Spleen (tissue), 11 donors: ENCODE data around the gene P2RX2. TPM values are rescaled to one million over a fixed set of nuclear protein-coding genes. Genes with fewer than 3 reads are reported as not detected.

ENCODE experiments used
- DNase-seq: peaks from one replicate; pipeline ENCODE4 v3.0.0-alpha.2; 2020
- H3K27ac ChIP-seq, 8 donors: fragments of 200-600 bp; sonication (generic) in 7 of 8; 1 replicate in 4 of 8; 2 replicates in 4 of 8; pipeline versions ENCODE4 v1.5.0 to v1.8.0; 2016 to 2021; ENCODE audit warnings: inconsistent platforms in 4 of 8, mild to moderate bottlenecking in 4 of 8, moderate library complexity in 1 of 8
- H3K27me3 ChIP-seq, 7 donors: fragments of 200-600 bp; sonication (generic) in 6 of 7; replicated peaks in 1 of 7; 1 replicate in 4 of 7; 2 replicates in 3 of 7; pipeline versions ENCODE4 v1.5.0 to v1.8.0; 2016 to 2021; ENCODE audit warnings: inconsistent platforms in 3 of 7, mild to moderate bottlenecking in 1 of 7
- H3K36me3 ChIP-seq, 6 donors: fragments of 200-600 bp; sonication (generic) in 5 of 6; 1 replicate in 4 of 6; 2 replicates in 2 of 6; pipeline versions ENCODE4 v1.5.0 to v1.8.0; 2016 to 2021; ENCODE audit warnings: inconsistent platforms in 2 of 6
- H3K4me1 ChIP-seq, 6 donors: fragments of 200-600 bp; sonication (generic) in 5 of 6; 1 replicate in 3 of 6; 2 replicates in 3 of 6; pipeline versions ENCODE4 v1.5.0 to v1.8.0; 2016 to 2021; ENCODE audit warnings: inconsistent platforms in 3 of 6
- H3K4me3 ChIP-seq, 8 donors: fragments of 200-600 bp; sonication (generic) in 7 of 8; 1 replicate in 4 of 8; 2 replicates in 4 of 8; pipeline versions ENCODE4 v1.5.0 to v1.8.0; 2016 to 2021; ENCODE audit warnings: inconsistent platforms in 4 of 8, mild to moderate bottlenecking in 4 of 8, moderate library complexity in 2 of 8
- H3K9me3 ChIP-seq, 8 donors: fragments of 200-600 bp; sonication (generic) in 7 of 8; 1 replicate in 4 of 8; 2 replicates in 4 of 8; pipeline versions ENCODE4 v1.5.0 to v1.8.0; 2016 to 2021; ENCODE audit warnings: inconsistent platforms in 4 of 8
- POLR2A ChIP-seq, 3 donors: fragments of 450-650 bp; IDR thresholded peaks; one replicate each; pipeline ENCODE4 v1.5.1; 2017; ENCODE audit warnings: antibody characterized with exemption in 3 of 3, mild to moderate bottlenecking in 1 of 3
- POLR2AphosphoS5 ChIP-seq, 3 donors: sonication (generic); formaldehyde crosslinking; IDR thresholded peaks; one replicate each; pipeline ENCODE4 v1.5.1; 2017; ENCODE audit warnings: antibody characterized with exemption in 3 of 3
- WGBS, 5 donors: extraction: QIAGEN DNeasy Blood & Tissue Kit in 3 of 5; methylation state at CpG; one replicate each; pipeline versions ENCODE4 v1.1.5 to v1.1.7; 2013 to 2018; 5-methylcytosine and 5-hydroxymethylcytosine counted together
- intact Hi-C: fragments of 100-400 bp; cut with DNase I; formaldehyde crosslinking; loops from one replicate; pipeline ENCODE4 v1.15.0; 2023; ENCODE audit warnings: low total_unique reads
- polyA plus RNA-seq, 3 donors: library from polyadenylated mRNA; stranded (reverse); fragments of 200-250 nt; gene quantifications; one replicate each; pipeline ENCODE4 v1.2.1, GENCODE V29; 2013
- total RNA-seq, 7 donors: library from RNA; depleted of rRNA in 3 of 7; stranded (reverse); fragments of >200 nt in 3 of 7; fragmentation: NEBNext Ultra II Directional in 4 of 7; extraction: Animal tissue kit (Norgen Biotek cat#: 25700) in 4 of 7; gene quantifications; one replicate each; pipeline versions ENCODE4 v1.1.0 to v1.2.1, GENCODE V29; 2016 to 2021
- TF ChIP-seq, protein P1 (sequence below), 11 experiments: fragments of 200-600 bp in 7 of 11; fragments of 450-650 bp in 4 of 11; sonication (generic) in 4 of 11; IDR thresholded peaks in 8 of 11; conservative IDR thresholded peaks in 3 of 11; 1 replicate in 7 of 11; 2 replicates in 4 of 11; pipeline versions ENCODE4 v1.4.0 to v1.8.0; 2016 to 2021; ENCODE audit warnings: antibody characterized with exemption in 11 of 11, inconsistent platforms in 4 of 11, mild to moderate bottlenecking in 1 of 11
- donor health status: healthy with polysubstance abuse.
- donor health status: DM: no; HTN: no; CAD: no; lungs with moderate emphysema.
- donor health status: DM: no; HTN: no; CAD: no.
- donor health status: Bipolar disorder and iron deficiency.
- donor health status: healthy.
- donor health status: DM: no; HTN: no; CAD: no.
- donor health status: DM: yes; HTN: yes; CAD: no.

Gene P2RX2
- total and polyA plus RNA-seq, 10 donors = 0.77 to 4.5 (median 2.5) TPM

DNA sequence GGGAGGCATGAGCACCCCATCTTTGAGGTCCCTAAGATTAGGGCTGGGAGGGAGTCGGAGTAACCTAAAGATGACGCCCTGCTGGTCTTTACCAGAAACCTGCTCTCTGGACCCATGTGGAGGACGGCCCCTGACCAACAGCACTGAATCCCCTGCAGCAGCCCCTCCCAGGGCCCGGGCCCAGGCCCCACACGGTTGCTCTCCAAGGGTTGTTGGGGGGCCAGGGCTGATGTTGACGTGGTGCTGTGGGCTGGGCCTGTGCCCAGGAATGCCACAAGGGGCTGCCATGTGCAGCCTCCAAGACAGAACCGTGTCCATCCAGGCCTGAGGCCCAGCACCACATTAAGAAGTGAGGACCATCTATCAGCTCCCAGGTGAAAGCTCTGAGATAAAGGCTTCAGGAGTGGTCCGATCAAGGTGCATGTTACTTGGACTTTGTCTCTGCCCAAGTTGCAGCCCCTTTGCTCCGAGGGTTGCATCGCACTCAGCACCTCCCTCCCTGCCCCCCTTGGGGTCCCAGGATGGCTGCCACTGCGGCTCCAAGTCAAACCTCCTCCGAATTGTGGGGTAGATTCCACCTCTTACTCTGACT is 37.8 kb upstream of the P2RX2 start:
- whole genome bisulfite sequencing, 5 donors = 90 to 95% (median 94%) methylated on average over 7 to 12 of the region's 12 CpGs
- H3K27me3 ChIP-seq = no peaks in the 10 kb centered on the region
- H3K9me3 ChIP-seq = no peaks in the 10 kb centered on the region
- peaks cover 4 to 91% (median 35%) of the 10 kb centered on the region in 6 donors for H3K36me3 ChIP-seq
- no peak overlapping the region for H3K27ac ChIP-seq
- no peak overlapping the region for H3K4me3 ChIP-seq
- no peak for TF ChIP-seq POLR2AphosphoS5 (IDR thresholded peaks at IDR 0.05)
- TF ChIP-seq, protein P1, sequence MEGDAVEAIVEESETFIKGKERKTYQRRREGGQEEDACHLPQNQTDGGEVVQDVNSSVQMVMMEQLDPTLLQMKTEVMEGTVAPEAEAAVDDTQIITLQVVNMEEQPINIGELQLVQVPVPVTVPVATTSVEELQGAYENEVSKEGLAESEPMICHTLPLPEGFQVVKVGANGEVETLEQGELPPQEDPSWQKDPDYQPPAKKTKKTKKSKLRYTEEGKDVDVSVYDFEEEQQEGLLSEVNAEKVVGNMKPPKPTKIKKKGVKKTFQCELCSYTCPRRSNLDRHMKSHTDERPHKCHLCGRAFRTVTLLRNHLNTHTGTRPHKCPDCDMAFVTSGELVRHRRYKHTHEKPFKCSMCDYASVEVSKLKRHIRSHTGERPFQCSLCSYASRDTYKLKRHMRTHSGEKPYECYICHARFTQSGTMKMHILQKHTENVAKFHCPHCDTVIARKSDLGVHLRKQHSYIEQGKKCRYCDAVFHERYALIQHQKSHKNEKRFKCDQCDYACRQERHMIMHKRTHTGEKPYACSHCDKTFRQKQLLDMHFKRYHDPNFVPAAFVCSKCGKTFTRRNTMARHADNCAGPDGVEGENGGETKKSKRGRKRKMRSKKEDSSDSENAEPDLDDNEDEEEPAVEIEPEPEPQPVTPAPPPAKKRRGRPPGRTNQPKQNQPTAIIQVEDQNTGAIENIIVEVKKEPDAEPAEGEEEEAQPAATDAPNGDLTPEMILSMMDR (IDR thresholded peaks at IDR 0.05 in 8 of 11, conservative IDR thresholded peaks at IDR 0.05 in 3 of 11) = no peak
- no peak for TF ChIP-seq POLR2A (IDR thresholded peaks at IDR 0.05)
- no peak for DNase-seq
- intact Hi-C loops = no loop called here
- H3K4me1 ChIP-seq = no peaks in the 10 kb centered on the region

DNA sequence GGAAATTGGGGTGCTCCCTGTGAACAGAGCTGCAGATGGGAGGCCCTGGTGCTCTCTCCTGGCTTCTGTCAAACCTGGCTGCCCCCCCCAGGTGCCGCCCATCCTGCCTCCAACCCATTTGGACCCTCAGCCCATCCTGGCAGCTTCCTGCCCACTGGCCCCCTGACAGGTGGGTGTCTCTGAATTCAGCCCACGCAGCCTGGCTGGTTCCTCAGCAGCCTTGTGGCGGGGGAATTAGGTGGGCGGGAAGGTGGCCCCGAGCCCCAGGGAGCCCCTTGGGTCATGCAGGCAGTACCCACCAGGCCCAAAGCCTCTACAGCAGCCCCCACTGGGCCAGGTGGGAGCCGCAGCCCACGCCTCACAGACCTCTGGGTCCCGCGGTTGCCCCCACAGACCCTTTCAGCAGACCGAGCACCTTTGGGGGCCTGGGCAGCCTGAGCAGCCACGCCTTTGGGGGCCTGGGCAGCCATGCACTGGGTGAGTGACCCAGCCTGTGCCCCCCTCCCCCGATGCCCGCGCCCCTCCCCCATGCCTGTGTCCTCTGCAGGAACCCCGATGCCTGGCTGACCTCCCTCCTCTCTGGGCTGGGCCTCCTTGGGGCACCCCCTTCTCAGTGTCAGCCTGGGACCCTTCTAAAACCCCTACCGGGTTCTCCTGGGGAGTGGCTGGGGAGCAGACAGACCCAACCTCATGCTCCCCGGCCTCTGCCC is 37.1 kb upstream of the P2RX2 start:
- H3K27ac ChIP-seq = no peak overlapping the region
- peaks cover 4 to 84% (median 31%) of the 10 kb centered on the region in 6 donors for H3K36me3 ChIP-seq
- intact Hi-C loops = no loop called here
- no peaks in the 10 kb centered on the region for H3K9me3 ChIP-seq
- TF ChIP-seq POLR2AphosphoS5 (IDR thresholded peaks at IDR 0.05) = no peak
- H3K4me3 ChIP-seq = no peak overlapping the region
- no peaks in the 10 kb centered on the region for H3K27me3 ChIP-seq
- 78 to 89% (median 88%) methylated on average over 8 to 17 of the region's 17 CpGs for WGBS, 5 donors
- no peaks in the 10 kb centered on the region for H3K4me1 ChIP-seq
- DNase-seq = no peak

DNA sequence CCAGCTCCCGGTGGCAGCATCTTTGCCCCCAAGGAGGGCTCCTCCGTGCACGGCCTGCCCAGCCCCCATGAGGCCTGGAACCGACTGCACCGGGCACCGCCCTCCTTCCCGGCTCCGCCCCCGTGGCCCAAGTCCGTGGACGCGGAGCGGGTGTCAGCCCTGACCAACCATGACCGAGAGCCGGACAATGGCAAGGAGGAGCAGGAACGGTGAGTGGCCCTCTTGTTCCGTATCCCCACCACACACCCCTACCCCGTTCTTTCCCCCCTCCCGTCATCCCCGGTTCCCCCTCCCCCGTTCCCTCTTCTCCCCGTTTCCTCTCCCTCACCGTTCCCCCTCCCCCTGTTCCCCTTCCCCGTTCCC is 36.5 kb upstream of the P2RX2 start:
- H3K36me3 ChIP-seq = peaks cover 4 to 78% (median 26%) of the 10 kb centered on the region in 6 donors
- intact Hi-C loops = no loop called here

DNA sequence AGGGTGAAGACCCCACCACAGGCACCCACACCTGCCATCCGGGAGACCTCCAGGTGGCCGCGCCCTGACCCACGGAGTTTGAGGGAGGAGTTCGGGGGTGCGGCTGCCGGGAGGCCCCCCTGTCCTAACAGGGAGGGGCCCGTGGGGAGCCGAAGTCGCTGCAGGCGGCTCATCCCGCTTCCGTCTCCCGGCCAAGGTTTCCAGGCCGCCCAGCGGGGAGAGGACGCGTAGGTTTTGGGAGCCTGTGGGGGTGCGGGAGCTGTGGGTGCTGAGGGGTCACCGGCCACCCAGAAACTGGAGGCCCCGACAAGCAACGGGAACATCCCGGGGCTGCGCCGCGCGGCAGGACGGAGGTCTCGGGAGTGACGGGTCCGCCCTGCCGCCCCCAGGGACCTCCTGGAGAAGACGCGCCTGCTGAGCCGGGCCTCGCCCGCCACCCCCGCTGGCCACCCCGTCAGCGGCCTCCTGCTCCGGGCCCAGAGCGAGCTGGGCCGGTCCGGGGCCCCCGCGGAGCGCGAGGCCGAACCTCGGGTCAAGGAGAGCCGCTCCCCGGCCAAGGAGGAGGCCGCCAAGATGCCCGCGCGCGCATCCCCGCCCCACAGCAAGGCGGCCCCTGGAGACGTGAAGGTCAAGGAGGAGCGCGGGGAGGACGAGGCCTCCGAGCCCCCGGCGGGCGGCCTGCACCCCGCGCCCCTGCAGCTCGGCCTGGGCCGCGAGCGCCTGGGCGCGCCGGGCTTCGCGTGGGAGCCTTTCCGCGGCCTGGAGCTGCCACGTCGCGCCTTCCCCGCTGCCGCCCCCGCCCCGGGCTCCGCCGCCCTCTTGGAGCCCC is 35.8 kb upstream of the P2RX2 start:
- Histone ChIP-seq H3K4me1 (no peaks in the 10 kb centered on the region), H3K27ac (peak overlapping the region in 1 of 8 donors; percentile 7), H3K4me3 (peak overlapping the region in 2 of 8 donors; percentile 22 to 28), H3K27me3 (no peaks in the 10 kb centered on the region), H3K9me3 (no peaks in the 10 kb centered on the region), H3K36me3 (peaks cover 4 to 71% (median 18%) of the 10 kb centered on the region in 6 donors)
- TF ChIP-seq, protein P1 (IDR thresholded peaks at IDR 0.05 in 8 of 11, conservative IDR thresholded peaks at IDR 0.05 in 3 of 11) = no peak
- TF ChIP-seq POLR2AphosphoS5 (IDR thresholded peaks at IDR 0.05) = peak in 2 of 3 donors; percentile 12 to 25
- WGBS, 5 donors = 85 to 96% (median 88%) methylated on average over 45 to 89 of the region's 89 CpGs
- intact Hi-C loops = no loop called here
- no peak for DNase-seq

More for the DNA sequence above, 36.5 kb upstream of the P2RX2 start:
- H3K4me1 ChIP-seq = no peaks in the 10 kb centered on the region
- no peaks in the 10 kb centered on the region for H3K27me3 ChIP-seq
- 66 to 85% (median 79%) methylated on average over 20 to 24 of the region's 24 CpGs for WGBS, 5 donors
- H3K27ac ChIP-seq = no peak overlapping the region
- no peak for TF ChIP-seq POLR2AphosphoS5 (IDR thresholded peaks at IDR 0.05)
- no peaks in the 10 kb centered on the region for H3K9me3 ChIP-seq
- DNase-seq = no peak
- H3K4me3 ChIP-seq = peak overlapping the region in 2 of 8 donors; percentile 22 to 28

DNA sequence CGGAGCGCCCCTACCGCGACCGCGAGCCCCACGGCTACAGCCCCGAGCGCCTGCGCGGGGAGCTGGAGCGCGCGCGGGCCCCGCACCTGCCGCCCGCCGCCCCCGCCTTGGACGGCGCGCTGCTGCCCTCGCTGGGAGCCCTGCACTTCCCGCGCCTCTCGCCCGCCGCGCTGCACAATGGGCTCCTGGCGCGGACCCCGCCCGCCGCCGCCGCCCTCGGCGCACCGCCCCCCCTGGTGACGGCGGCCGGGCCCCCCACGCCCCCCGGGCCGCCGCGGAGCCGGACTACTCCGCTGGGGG is 35.2 kb upstream of the P2RX2 start:
- WGBS, 5 donors = 62 to 99% (median 98%) methylated on average over 9 to 50 of the region's 50 CpGs
- peaks cover 4 to 66% (median 16%) of the 10 kb centered on the region in 6 donors for H3K36me3 ChIP-seq
- DNase-seq = no peak
- no peak overlapping the region for H3K27ac ChIP-seq
- intact Hi-C loops = no loop called here
- H3K4me3 ChIP-seq = no peak overlapping the region
- no peak for TF ChIP-seq POLR2A (IDR thresholded peaks at IDR 0.05)
- no peaks in the 10 kb centered on the region for H3K9me3 ChIP-seq
- H3K27me3 ChIP-seq = no peaks in the 10 kb centered on the region
- H3K4me1 ChIP-seq = no peaks in the 10 kb centered on the region
